GM18858 (cell line): Measurements from ENCODE around the gene XYLT1.

ENCODE experiments used
- ATAC-seq: cut with Tn5 transposase; IDR thresholded peaks from one replicate; pipeline ENCODE4 v1.9.1; 2021; ENCODE audit not compliant: unreplicated experiment

Gene XYLT1

DNA sequence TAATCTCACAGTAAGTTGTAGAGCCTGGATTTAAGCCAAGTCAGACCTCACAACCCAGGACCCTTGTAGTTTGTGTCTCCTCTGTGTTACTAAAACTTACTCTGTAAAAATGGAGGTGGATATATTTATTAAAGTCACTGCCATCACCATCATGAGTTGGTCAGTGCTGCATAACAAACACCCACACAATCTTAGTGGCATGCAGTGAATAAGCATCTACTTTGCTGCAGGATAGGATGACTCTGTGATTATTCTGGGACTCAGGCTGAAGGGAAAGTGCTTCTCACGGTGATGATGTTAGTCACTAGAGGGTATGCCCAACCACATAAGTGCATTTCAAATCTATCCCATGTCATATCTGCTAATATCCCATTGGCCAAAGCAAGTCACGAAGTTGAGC is 398.7 kb downstream of the XYLT1 start:
- ATAC-seq = no peak

DNA sequence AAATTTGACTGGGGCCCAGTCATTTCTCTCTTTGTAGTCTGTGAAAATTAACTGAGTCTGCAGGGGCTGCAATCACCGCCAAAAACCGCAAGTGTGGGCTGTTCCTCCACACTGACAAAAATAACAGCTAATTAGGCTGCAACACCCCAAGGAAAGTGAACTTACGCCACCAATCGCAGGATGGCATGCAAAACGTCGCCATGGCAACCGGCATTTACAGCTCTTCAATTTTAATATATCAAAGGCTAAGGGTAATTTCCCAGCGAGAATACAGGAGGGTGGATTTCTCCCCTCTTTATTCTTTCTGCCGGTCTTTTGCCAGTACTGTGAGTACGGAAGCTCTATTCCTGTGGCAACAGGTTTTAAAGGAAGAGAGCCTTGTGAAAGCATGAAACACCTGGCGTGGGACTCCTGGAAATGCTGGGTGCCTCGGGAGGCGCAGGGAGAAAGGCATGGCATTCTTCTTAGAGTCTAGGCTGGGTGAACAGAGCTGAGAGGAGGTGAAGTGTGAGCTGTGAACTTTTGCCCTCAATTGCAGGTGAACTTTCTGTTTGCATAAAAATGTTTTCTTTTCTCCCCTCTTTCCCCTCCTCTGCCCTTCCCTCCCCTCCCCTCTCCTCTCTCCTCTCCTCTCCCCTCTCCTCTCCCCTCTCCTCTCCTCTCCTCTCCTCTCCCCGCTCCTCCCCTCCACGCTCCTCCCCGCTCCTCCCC is 399.7 kb downstream of the XYLT1 start:
- ATAC-seq = peak; percentile 62

DNA sequence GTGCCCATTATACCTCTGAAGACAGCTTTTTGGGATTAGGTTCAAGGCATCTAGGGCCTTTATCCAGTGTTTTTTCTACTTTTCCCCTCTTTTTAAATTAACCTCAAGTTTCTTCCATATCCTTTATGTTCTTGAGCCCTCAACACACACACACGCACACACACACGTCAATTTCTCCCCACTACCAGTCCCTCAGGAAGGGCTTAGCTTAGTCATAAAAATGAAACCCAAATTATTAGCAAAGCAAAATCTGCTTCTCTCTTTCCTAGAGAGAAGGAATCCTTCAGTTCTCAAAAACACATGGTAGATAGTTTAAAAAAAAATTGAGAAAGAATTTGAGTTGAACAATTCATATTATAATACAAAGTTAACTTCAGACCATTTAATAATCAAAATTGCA is 401.1 kb downstream of the XYLT1 start:
- ATAC-seq = no peak

DNA sequence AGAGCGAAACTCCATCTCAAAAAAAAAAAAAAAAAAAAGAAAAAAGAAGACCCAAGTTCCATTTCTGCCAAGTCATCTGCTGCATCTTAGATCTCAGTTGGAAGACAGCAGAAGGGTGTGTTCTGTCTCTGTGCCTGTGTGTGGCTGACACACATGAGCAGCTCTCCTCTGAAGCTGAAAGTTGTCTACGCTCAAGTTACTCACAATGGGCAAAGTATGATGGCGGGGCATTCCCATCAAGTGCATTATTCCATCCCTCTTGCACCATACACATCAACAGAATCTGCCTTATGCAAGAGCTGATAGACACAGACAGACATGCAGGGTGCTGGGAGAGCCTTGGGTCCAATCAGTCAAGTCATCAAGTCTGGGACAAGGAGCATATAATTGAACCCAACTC is 402.2 kb downstream of the XYLT1 start:
- ATAC-seq = peak; percentile 33

DNA sequence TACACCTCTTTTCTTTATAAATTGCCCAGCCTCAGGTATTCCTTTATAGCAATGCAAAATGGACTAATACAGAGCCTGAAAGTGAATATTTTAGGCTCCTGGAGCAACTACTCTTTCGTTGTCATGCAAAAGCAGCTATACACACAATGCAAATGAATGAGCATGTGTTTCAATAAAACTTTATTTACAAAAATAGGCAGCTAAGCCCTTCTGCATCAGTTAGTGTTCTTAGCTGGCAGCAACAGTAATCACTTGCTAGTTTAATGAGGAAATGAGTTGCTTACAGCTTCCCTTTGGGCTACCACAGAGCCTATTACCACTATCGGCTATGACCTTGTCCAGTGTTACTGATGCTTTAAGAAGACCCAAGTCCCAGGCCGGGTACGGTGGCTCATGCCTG is 402.9 kb downstream of the XYLT1 start:
- no peak for ATAC-seq

DNA sequence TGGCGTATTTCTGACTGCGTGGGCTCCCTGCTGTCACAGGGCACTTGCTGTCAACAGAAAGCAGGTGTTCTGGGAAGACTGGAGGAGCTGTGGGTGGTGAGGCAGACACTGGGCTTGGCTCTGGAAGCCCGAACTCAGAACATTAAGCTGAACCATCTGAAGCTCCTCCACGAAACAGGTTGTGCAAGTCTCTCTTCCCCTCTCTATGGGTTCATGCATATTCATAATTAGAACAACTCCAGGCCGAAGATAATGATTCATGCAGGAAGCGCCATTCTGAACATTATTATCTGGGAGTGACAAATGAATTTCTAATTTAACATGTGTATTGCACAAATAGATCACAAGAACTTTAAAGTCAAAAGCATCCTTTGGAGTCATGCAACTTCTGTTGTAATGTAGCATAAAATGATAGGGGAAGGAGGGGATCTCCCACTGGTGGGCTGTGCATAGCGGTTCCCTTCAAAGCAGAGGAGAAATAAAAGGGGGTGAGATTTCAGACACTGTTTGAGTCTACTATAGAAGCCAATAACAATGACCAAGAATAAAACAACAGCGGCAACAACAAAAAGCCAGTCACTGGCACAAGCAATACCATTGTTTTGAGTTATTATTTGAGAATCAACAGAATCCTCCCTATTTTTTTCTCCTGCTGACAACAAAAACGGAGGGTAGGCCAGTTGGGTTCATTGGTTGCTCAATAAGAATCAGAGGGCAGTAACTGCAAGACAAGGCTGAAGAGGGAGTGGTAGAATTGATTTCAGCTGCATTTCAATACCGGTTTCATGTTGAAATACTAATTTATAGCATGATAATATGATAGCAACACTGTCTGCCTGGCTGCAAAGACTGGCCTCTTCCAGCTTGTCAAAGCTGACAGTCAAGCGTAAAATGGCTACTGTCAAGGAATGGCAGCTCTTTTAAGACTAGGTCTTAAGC is 407.3 kb downstream of the XYLT1 start:
- no peak for ATAC-seq

DNA sequence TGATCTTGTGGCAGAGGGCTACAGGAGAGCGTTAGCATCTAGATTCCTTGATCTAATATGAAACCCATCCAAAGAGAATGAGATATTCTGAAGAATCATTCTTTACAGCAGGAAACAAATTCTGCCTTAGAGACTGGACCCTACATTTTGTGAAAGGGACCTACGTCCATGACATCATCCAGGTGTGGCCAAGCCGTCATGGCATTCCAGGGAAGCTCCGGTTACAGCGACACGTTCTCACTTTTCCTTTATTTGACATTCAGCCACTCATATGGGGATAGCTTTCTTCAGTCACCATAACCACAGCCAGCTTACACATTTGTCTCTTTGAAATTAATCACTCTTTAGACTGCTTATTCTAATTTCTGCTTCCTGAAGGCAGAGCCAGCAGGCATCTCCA is 408.1 kb downstream of the XYLT1 start:
- ATAC-seq = no peak

DNA sequence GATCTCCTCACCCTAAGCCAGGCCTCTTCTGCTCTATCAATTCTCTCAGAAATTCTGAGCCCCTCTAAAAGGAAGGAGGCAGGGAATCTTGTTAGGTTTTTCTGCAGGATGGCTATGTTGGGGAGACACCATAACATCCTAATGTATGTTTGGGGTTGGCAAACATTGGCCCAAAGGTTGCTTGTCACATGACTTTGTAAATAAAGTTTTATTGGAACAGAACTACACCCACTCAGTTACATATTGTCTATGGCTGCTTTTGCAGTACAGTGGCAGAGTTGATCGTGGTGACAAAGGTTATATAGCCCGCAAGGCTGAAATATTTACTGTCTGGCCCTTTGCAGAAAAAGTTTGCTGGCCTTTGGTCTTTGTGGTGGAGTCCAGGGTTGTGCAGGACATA is 409.4 kb downstream of the XYLT1 start:
- ATAC-seq = no peak

DNA sequence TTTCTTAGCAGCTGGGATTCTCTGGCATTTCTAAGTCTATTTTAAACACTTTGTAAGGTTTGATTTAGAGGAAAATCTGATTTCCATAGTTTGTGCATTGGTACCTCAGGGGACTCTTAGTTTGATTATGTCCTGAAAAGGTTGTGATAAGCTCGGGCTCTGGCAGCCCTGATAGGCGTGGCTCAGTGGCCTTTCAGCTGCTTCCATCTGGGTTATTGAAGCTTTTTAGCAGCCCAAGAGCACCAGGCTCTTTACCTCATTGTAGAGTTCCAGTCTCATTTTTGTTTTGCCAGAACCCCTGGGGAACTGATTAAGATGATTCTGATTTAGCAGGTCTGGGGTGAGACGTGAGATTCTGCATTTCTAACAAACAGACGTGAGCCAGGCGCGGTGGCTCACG is 412.3 kb downstream of the XYLT1 start:
- ATAC-seq = no peak

DNA sequence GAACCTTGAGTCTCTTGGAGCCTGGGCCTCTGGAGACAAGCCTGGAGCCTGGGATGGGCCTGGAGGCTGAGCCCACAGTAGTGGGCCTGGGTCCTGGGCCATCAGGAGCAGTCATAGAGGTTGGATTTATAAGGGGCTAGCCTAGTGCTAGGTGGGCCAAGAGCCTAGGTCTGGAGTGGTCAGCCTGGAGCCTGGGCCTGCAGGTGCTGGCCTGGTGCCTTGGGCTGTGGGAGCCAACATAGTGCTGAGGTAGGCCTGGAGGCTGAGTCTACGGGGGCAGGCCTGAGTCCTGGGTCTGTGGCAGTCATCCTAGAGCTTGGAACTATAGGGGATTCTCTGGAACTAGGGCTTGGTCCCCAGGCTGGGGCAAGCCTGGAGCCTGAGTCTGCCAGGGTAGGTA is 414.1 kb downstream of the XYLT1 start:
- no peak for ATAC-seq

DNA sequence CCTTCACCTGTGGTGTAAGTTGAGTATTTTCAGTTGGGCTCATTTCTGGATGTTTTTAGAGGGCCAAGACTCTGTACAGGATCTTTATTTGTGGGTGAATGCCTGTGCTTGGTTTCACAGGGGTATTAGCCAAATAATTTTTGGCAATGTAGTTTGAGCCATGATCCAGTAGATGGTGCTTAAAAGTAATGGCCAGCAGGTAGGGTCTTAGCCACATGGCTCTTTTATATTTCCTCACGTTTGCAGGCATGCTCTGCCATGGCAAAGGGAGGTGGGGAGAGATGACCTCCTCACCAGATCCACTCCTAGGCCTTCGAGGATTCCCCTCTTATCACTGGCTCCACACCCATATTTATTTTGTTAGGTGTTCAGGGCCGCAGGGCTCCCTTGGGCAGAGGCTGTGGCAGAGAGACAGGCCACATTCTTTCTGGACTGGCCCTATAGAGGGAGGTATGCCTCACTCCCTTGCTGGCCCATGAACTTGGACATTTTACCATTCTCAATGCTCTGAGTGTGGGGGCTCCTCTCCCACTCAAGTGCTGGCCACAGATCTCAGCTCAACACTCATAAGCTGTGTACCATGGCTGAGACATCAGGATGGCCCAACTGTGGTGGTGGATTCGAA is 417.1 kb downstream of the XYLT1 start:
- ATAC-seq = no peak
